ENCODE data around the gene OLFML2B. TPM values are rescaled to one million over a fixed set of nuclear protein-coding genes. Genes with fewer than 3 reads are reported as not detected.

The OLFML2B gene
- total RNA-seq, 1 experiment from 2014 or later: 3.4 TPM

DNA sequence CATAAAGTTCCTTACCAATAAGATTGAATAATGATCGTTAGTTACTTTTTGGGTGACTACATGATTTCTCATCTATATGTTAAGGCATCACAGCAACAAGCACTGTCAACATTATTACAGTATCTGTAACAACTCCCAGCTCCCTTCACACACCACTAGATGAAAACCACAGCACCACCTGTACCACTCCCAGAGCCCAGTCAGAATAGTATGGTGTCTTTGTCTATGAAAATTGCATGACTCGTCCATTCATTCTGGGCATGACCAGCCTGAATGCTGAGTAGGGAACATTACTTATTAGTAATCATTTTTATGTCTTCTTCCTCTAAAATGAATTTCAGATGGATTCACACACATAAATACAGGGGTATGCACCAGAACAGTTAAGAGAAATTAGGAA lies 7.0 kb downstream of the OLFML2B start:
- TF ChIP-seq EZH2 (IDR thresholded peaks at IDR 0.05; ENCODE audit: borderline replicate concordance, low read depth, low read length, poor library complexity, severe bottlenecking) (no peak), CTCF (conservative IDR thresholded peaks at IDR 0.05; ENCODE audit: low read depth, low read length) (no peak)
- H3K27ac ChIP-seq (ENCODE audit: low read depth, low read length, poor library complexity, severe bottlenecking): no peak overlapping the region
- no peak for DNase-seq (ENCODE audit: low spot score)
- H3K36me3 ChIP-seq (ENCODE audit: insufficient read depth, low read length, poor library complexity, severe bottlenecking): no peaks in the 10 kb centered on the region
- ChIA-PET POLR2A (ENCODE audit: low non-redundant PET) (no interaction called here), CTCF (interaction anchor here (0.6 kb wide), 1 partner anchor 150 kb away, joined by 3 read pairs; no protein-coding TSS in a partner anchor)
- peaks cover 4% of the 10 kb centered on the region for H3K27me3 ChIP-seq (replicated peaks; ENCODE audit: insufficient read depth, low read depth, low read length, poor library complexity)
- peaks cover 9% of the 10 kb centered on the region for H3K9me3 ChIP-seq (ENCODE audit: low read depth, low read length, poor library complexity, severe bottlenecking)
- intact Hi-C loops (cut with micrococcal nuclease; ENCODE audit: unreplicated experiment): no loop called here
- no TSS peak for BruUV-seq (replicated peaks)
- H3K4me3 ChIP-seq (ENCODE audit: low read depth, low read length, poor library complexity, severe bottlenecking): no peak overlapping the region
- peaks cover 21% of the 10 kb centered on the region for H3K4me1 ChIP-seq (ENCODE audit: insufficient read depth, low read length, poor library complexity, severe bottlenecking)

GRCh38 chr1:162015196-162015595 lies 8.5 kb downstream of the OLFML2B start:
- BruUV-seq (replicated peaks): no TSS peak
- POLR2A ChIA-PET (ENCODE audit: low non-redundant PET): no interaction called here
- no peak for TF ChIP-seq CTCF (conservative IDR thresholded peaks at IDR 0.05; ENCODE audit: low read depth, low read length)
- TF ChIP-seq EZH2 (IDR thresholded peaks at IDR 0.05; ENCODE audit: borderline replicate concordance, low read depth, low read length, poor library complexity, severe bottlenecking): no peak
- no peak overlapping the region for H3K4me3 ChIP-seq (ENCODE audit: low read depth, low read length, poor library complexity, severe bottlenecking)
- no peak overlapping the region for H3K27ac ChIP-seq (ENCODE audit: low read depth, low read length, poor library complexity, severe bottlenecking)
- CTCF ChIA-PET: no interaction called here
- H3K36me3 ChIP-seq (ENCODE audit: insufficient read depth, low read length, poor library complexity, severe bottlenecking): no peaks in the 10 kb centered on the region
- no peak for DNase-seq (ENCODE audit: low spot score)
- H3K9me3 ChIP-seq (ENCODE audit: low read depth, low read length, poor library complexity, severe bottlenecking): peaks cover 9% of the 10 kb centered on the region
- intact Hi-C loops (cut with micrococcal nuclease; ENCODE audit: unreplicated experiment): no loop called here
- H3K27me3 ChIP-seq (replicated peaks; ENCODE audit: insufficient read depth, low read depth, low read length, poor library complexity): peaks cover 4% of the 10 kb centered on the region
- peaks cover 14% of the 10 kb centered on the region for H3K4me1 ChIP-seq (ENCODE audit: insufficient read depth, low read length, poor library complexity, severe bottlenecking)

DNA sequence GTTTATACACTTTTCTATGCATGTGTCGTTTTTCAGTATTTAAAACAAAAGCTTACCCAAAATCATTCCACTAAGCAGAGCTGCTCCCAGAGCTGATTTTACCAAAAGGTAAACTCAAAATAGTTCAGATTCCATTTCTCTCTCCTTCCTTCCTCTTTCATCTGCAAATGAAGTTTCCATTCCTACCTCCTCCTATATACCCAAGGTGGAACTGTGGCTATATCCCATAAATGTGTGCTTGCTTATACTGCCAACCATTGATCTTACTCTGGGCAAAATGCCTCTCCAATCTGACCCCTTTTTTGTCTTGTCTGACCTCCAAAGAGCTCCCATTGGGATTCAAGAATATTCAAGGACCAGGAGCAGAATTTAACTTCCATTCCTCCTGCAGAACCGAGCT lies 9.5 kb downstream of the OLFML2B start:
- H3K4me3 ChIP-seq (ENCODE audit: low read depth, low read length, poor library complexity, severe bottlenecking): no peak overlapping the region
- H3K4me1 ChIP-seq (ENCODE audit: insufficient read depth, low read length, poor library complexity, severe bottlenecking): peaks cover 9% of the 10 kb centered on the region
- TF ChIP-seq EZH2 (IDR thresholded peaks at IDR 0.05; ENCODE audit: borderline replicate concordance, low read depth, low read length, poor library complexity, severe bottlenecking) (no peak), CTCF (conservative IDR thresholded peaks at IDR 0.05; ENCODE audit: low read depth, low read length) (no peak)
- H3K27ac ChIP-seq (ENCODE audit: low read depth, low read length, poor library complexity, severe bottlenecking): no peak overlapping the region
- H3K27me3 ChIP-seq (replicated peaks; ENCODE audit: insufficient read depth, low read depth, low read length, poor library complexity): peaks cover 4% of the 10 kb centered on the region
- no peaks in the 10 kb centered on the region for H3K36me3 ChIP-seq (ENCODE audit: insufficient read depth, low read length, poor library complexity, severe bottlenecking)
- ChIA-PET CTCF (no interaction called here), POLR2A (ENCODE audit: low non-redundant PET) (no interaction called here)
- no peak for DNase-seq (ENCODE audit: low spot score)
- BruUV-seq (replicated peaks): no TSS peak
- H3K9me3 ChIP-seq (ENCODE audit: low read depth, low read length, poor library complexity, severe bottlenecking): peaks cover 9% of the 10 kb centered on the region
- intact Hi-C loops (cut with micrococcal nuclease; ENCODE audit: unreplicated experiment): no loop called here
